MM.1S (cell line): ENCODE results near the gene DACT3.

Experiments used
- CTCF ChIP-seq: fragments of 300-600 bp; sonication (generic); IDR thresholded peaks from 2 replicates; pipeline ENCODE4 v1.5.1; 2016; ENCODE audit warnings: antibody characterized with exemption, low read length, mixed read lengths
- EZH2 ChIP-seq: fragments of 300-600 bp; sonication (generic); optimal IDR thresholded peaks from 2 replicates; pipeline ENCODE3; 2017; ENCODE audit warnings: low read depth, mild to moderate bottlenecking, antibody characterized with exemption, low read length, mixed read lengths
- EZH2phosphoT487 ChIP-seq: fragments of 300-600 bp; sonication (generic); IDR thresholded peaks from 2 replicates; pipeline ENCODE4 v1.6.1; 2018; ENCODE audit warnings: antibody characterized with exemption, low read length

- TF ChIP-seq CTCF (no peak), EZH2phosphoT487 (no peak), EZH2 (no peak)
These were observed 4.4 kb downstream of the DACT3 start for GRCh38 chr19:46656541-46656940.
